ENCODE data around the gene POU6F2.

The POU6F2 gene

GRCh38 chr7:39293056-39293823 lies 315.5 kb downstream of the POU6F2 start:
- H3K79me2 ChIP-seq (ENCODE audit: control insufficient read depth, insufficient read depth, low read length, unreplicated experiment) = no peaks in the 10 kb centered on the region
- no peaks in the 10 kb centered on the region for H3K36me3 ChIP-seq (ENCODE audit: insufficient read depth, low read length)
- H2AFZ ChIP-seq (ENCODE audit: low read length, unreplicated experiment) = no peak overlapping the region
- no peak overlapping the region for H3K27ac ChIP-seq (ENCODE audit: low read depth, low read length)
- H3K27me3 ChIP-seq (ENCODE audit: insufficient read depth, low read length) = peaks cover 10% of the 10 kb centered on the region; the same call in 1 of the 2 replicates
- H3K4me3 ChIP-seq (ENCODE audit: low read depth, low read length) = no peak overlapping the region
- no peaks in the 10 kb centered on the region for H3K4me1 ChIP-seq (ENCODE audit: control insufficient read depth, insufficient read depth, low read length, unreplicated experiment)

- H3K79me2 ChIP-seq (ENCODE audit: control insufficient read depth, insufficient read depth, low read length, unreplicated experiment) = no peaks in the 10 kb centered on the region
- no peaks in the 10 kb centered on the region for H3K36me3 ChIP-seq (ENCODE audit: insufficient read depth, low read length)
- H3K4me3 ChIP-seq (ENCODE audit: low read depth, low read length) = no peak overlapping the region
- H3K27ac ChIP-seq (ENCODE audit: low read depth, low read length) = no peak overlapping the region
- no peak overlapping the region for H2AFZ ChIP-seq (ENCODE audit: low read length, unreplicated experiment)
- H3K27me3 ChIP-seq (ENCODE audit: insufficient read depth, low read length) = peaks cover 10% of the 10 kb centered on the region; the same call in 1 of the 2 replicates
- no peaks in the 10 kb centered on the region for H3K4me1 ChIP-seq (ENCODE audit: control insufficient read depth, insufficient read depth, low read length, unreplicated experiment)
Observed at GRCh38 chr7:39294022-39294421, 316.3 kb downstream of the POU6F2 start.

- Histone ChIP-seq H3K4me3 (ENCODE audit: low read depth, low read length) (no peak overlapping the region), H3K36me3 (ENCODE audit: insufficient read depth, low read length) (no peaks in the 10 kb centered on the region), H3K79me2 (ENCODE audit: control insufficient read depth, insufficient read depth, low read length, unreplicated experiment) (no peaks in the 10 kb centered on the region), H3K4me1 (ENCODE audit: control insufficient read depth, insufficient read depth, low read length, unreplicated experiment) (no peaks in the 10 kb centered on the region), H3K27ac (ENCODE audit: low read depth, low read length) (no peak overlapping the region), H2AFZ (ENCODE audit: low read length, unreplicated experiment) (no peak overlapping the region), H3K27me3 (ENCODE audit: insufficient read depth, low read length) (peaks cover 16% of the 10 kb centered on the region; the same call in 1 of the 2 replicates)
Observed at GRCh38 chr7:39295796-39296195, 318.1 kb downstream of the POU6F2 start.

DNA sequence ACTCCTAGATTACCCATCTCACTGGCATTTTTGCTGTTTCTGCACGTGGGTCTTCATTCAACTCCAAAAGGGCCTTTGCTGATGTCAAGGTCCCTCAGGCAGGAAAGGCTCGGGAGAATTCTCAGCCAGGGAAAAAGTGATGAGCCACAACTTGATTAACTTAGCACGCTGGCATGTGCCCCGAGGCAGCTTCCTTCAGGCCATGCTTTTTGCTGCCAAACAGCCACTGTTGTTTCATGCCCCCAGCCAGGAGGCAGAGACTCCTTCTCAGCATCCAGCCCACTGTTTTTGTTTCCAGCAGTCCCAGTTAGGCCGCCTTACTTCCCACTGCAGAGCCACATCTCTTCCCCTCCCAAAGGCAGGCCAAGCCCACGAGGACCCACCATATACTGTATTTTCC lies 322.0 kb downstream of the POU6F2 start:
- no peak overlapping the region for H3K27ac ChIP-seq (ENCODE audit: low read depth, low read length)
- H3K27me3 ChIP-seq (ENCODE audit: insufficient read depth, low read length) = peaks cover 10% of the 10 kb centered on the region; the same call in 1 of the 2 replicates
- H2AFZ ChIP-seq (ENCODE audit: low read length, unreplicated experiment) = no peak overlapping the region
- H3K4me1 ChIP-seq (ENCODE audit: control insufficient read depth, insufficient read depth, low read length, unreplicated experiment) = no peaks in the 10 kb centered on the region
- no peak overlapping the region for H3K4me3 ChIP-seq (ENCODE audit: low read depth, low read length)
- no peaks in the 10 kb centered on the region for H3K36me3 ChIP-seq (ENCODE audit: insufficient read depth, low read length)
- H3K79me2 ChIP-seq (ENCODE audit: control insufficient read depth, insufficient read depth, low read length, unreplicated experiment) = no peaks in the 10 kb centered on the region

- Histone ChIP-seq H3K27me3 (ENCODE audit: insufficient read depth, low read length) (peaks cover 10% of the 10 kb centered on the region; the same call in 1 of the 2 replicates), H3K4me1 (ENCODE audit: control insufficient read depth, insufficient read depth, low read length, unreplicated experiment) (no peaks in the 10 kb centered on the region), H3K36me3 (ENCODE audit: insufficient read depth, low read length) (no peaks in the 10 kb centered on the region), H2AFZ (ENCODE audit: low read length, unreplicated experiment) (no peak overlapping the region), H3K27ac (ENCODE audit: low read depth, low read length) (no peak overlapping the region), H3K79me2 (ENCODE audit: control insufficient read depth, insufficient read depth, low read length, unreplicated experiment) (no peaks in the 10 kb centered on the region), H3K4me3 (ENCODE audit: low read depth, low read length) (no peak overlapping the region)
Observed at GRCh38 chr7:39300276-39300675, 322.6 kb downstream of the POU6F2 start.

GRCh38 chr7:39301543-39301942 lies 323.8 kb downstream of the POU6F2 start:
- Histone ChIP-seq H3K4me1 (ENCODE audit: control insufficient read depth, insufficient read depth, low read length, unreplicated experiment) (no peaks in the 10 kb centered on the region), H3K27me3 (ENCODE audit: insufficient read depth, low read length) (peaks cover 18% of the 10 kb centered on the region), H3K4me3 (ENCODE audit: low read depth, low read length) (no peak overlapping the region), H3K27ac (ENCODE audit: low read depth, low read length) (no peak overlapping the region), H3K79me2 (ENCODE audit: control insufficient read depth, insufficient read depth, low read length, unreplicated experiment) (no peaks in the 10 kb centered on the region), H3K36me3 (ENCODE audit: insufficient read depth, low read length) (no peaks in the 10 kb centered on the region), H2AFZ (ENCODE audit: low read length, unreplicated experiment) (no peak overlapping the region)

- H3K4me1 ChIP-seq (ENCODE audit: control insufficient read depth, insufficient read depth, low read length, unreplicated experiment) = no peaks in the 10 kb centered on the region
- no peak overlapping the region for H2AFZ ChIP-seq (ENCODE audit: low read length, unreplicated experiment)
- peaks cover 23% of the 10 kb centered on the region for H3K27me3 ChIP-seq (ENCODE audit: insufficient read depth, low read length)
- no peaks in the 10 kb centered on the region for H3K36me3 ChIP-seq (ENCODE audit: insufficient read depth, low read length)
- H3K79me2 ChIP-seq (ENCODE audit: control insufficient read depth, insufficient read depth, low read length, unreplicated experiment) = no peaks in the 10 kb centered on the region
- no peak overlapping the region for H3K4me3 ChIP-seq (ENCODE audit: low read depth, low read length)
- H3K27ac ChIP-seq (ENCODE audit: low read depth, low read length) = no peak overlapping the region
Observed at GRCh38 chr7:39304178-39304577, 326.5 kb downstream of the POU6F2 start.

DNA sequence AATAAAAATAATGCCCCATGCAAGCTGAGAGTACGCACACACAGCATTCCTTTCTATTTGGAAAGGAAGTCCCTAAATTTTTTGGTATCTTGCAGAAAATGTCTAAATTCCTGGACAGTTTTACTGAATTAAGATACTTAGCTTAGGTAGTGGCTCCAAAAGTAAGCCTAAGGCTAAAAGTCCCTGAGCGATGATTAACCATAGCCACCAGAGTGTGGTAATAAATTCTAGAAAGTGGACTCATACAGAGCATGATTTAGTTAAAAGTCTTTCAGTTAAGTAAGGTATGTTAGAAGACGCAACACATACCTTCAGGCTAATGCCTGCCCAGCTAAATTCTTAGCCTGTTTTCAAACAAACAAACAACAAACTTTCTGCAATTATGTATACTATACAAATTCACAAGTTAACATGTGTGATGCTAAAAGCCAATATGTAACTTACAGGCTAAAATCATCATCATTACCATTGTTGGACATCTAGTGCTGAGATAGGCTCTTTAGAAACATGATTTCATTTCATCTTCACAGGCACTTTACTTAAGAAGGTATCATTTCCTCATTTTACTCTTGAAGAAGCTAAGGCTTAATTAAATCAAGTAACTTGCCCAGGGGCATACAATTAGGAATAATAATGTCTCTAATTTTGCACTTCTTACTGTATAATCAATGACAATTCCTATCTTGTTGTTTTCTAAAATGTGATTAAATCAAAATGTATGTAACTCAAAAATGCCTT lies 327.1 kb downstream of the POU6F2 start:
- no peaks in the 10 kb centered on the region for H3K4me1 ChIP-seq (ENCODE audit: control insufficient read depth, insufficient read depth, low read length, unreplicated experiment)
- no peak overlapping the region for H3K4me3 ChIP-seq (ENCODE audit: low read depth, low read length)
- no peaks in the 10 kb centered on the region for H3K36me3 ChIP-seq (ENCODE audit: insufficient read depth, low read length)
- H2AFZ ChIP-seq (ENCODE audit: low read length, unreplicated experiment) = no peak overlapping the region
- no peaks in the 10 kb centered on the region for H3K79me2 ChIP-seq (ENCODE audit: control insufficient read depth, insufficient read depth, low read length, unreplicated experiment)
- no peak overlapping the region for H3K27ac ChIP-seq (ENCODE audit: low read depth, low read length)
- peaks cover 20% of the 10 kb centered on the region for H3K27me3 ChIP-seq (ENCODE audit: insufficient read depth, low read length)

- Histone ChIP-seq H3K79me2 (ENCODE audit: control insufficient read depth, insufficient read depth, low read length, unreplicated experiment) (no peaks in the 10 kb centered on the region), H2AFZ (ENCODE audit: low read length, unreplicated experiment) (no peak overlapping the region), H3K27ac (ENCODE audit: low read depth, low read length) (no peak overlapping the region), H3K27me3 (ENCODE audit: insufficient read depth, low read length) (peaks cover 17% of the 10 kb centered on the region), H3K4me1 (ENCODE audit: control insufficient read depth, insufficient read depth, low read length, unreplicated experiment) (no peaks in the 10 kb centered on the region), H3K36me3 (ENCODE audit: insufficient read depth, low read length) (no peaks in the 10 kb centered on the region), H3K4me3 (ENCODE audit: low read depth, low read length) (no peak overlapping the region)
Observed at GRCh38 chr7:39306016-39306570, 328.4 kb downstream of the POU6F2 start.

- Histone ChIP-seq H2AFZ (ENCODE audit: low read length, unreplicated experiment) (no peak overlapping the region), H3K36me3 (ENCODE audit: insufficient read depth, low read length) (no peaks in the 10 kb centered on the region), H3K4me1 (ENCODE audit: control insufficient read depth, insufficient read depth, low read length, unreplicated experiment) (no peaks in the 10 kb centered on the region), H3K4me3 (ENCODE audit: low read depth, low read length) (no peak overlapping the region), H3K79me2 (ENCODE audit: control insufficient read depth, insufficient read depth, low read length, unreplicated experiment) (no peaks in the 10 kb centered on the region), H3K27ac (ENCODE audit: low read depth, low read length) (no peak overlapping the region), H3K27me3 (ENCODE audit: insufficient read depth, low read length) (peaks cover 31% of the 10 kb centered on the region)
Observed at GRCh38 chr7:39310699-39311098, 333.0 kb downstream of the POU6F2 start.
